BE2C (cell line): ENCODE measurements around the gene OLFM1.

Source experiments
- DNase-seq: peaks from one replicate; pipeline ENCODE4 v3.0.0-alpha.2; 2020
- H3K27me3 ChIP-seq: fragments of 250-450 bp; sonication (Bioruptor Pico); 2 replicates; pipeline ENCODE4 v1.5.1; 2020; ENCODE audit warnings: mild to moderate bottlenecking
- H3K36me3 ChIP-seq: fragments of 250-450 bp; sonication (Bioruptor Pico); 2 replicates; pipeline ENCODE4 v1.5.1; 2020; ENCODE audit warnings: mild to moderate bottlenecking
- H3K4me1 ChIP-seq: fragments of 250-450 bp; sonication (Bioruptor Pico); 2 replicates; pipeline ENCODE4 v1.5.1; 2020
- H3K4me3 ChIP-seq: 2 replicates; pipeline ENCODE4 v1.5.1; 2011; ENCODE audit warnings: low read depth, low read length
- H3K9me3 ChIP-seq: fragments of 250-450 bp; sonication (Bioruptor Pico); 2 replicates; pipeline ENCODE4 v1.5.1; 2020
- CTCF ChIP-seq: IDR thresholded peaks from 2 replicates; pipeline ENCODE4 v1.5.1; 2012; ENCODE audit warnings: mild to moderate bottlenecking, low read depth, low read length

OLFM1 gene

DNA sequence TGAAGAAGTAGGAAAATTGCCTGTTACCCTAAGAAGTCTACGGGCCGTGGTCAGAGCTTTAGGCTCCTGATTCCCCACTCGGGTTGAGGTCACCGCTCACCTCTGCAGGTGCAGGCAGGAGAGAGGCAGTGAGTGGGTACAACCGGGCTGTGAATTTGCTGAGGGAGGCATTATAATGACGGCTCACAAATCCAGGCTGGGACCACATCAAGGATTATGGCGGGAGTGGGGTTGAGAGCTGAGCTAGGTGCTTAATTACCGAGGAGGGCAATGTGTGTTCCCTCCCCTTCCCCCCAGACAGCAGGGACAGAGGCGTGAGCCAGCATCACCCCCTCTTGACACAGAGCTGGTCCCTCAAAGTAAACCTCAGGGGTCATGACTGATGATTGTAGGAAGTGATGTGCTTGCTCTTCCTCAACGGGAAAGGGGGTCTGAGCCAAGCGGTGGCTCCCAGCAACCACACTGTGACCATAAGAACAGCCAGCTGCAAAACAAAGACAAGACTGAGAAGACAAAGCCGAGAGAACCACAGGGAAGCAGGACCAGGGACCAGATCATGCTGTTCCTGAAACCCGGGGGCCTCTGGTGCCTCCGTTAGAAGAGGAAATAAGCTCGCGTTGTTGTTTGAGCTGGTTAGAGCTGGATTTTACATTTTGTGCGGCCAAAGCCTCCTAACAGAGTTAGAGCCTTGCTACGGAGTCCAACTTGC lies 77.7 kb downstream of the OLFM1 start:
- no peak overlapping the region for H3K4me3 ChIP-seq
- no peak for DNase-seq
- H3K4me1 ChIP-seq = peaks cover 48% of the 10 kb centered on the region
- H3K27me3 ChIP-seq = no peaks in the 10 kb centered on the region
- no peaks in the 10 kb centered on the region for H3K36me3 ChIP-seq
- no peaks in the 10 kb centered on the region for H3K9me3 ChIP-seq
- TF ChIP-seq CTCF = no peak

DNA sequence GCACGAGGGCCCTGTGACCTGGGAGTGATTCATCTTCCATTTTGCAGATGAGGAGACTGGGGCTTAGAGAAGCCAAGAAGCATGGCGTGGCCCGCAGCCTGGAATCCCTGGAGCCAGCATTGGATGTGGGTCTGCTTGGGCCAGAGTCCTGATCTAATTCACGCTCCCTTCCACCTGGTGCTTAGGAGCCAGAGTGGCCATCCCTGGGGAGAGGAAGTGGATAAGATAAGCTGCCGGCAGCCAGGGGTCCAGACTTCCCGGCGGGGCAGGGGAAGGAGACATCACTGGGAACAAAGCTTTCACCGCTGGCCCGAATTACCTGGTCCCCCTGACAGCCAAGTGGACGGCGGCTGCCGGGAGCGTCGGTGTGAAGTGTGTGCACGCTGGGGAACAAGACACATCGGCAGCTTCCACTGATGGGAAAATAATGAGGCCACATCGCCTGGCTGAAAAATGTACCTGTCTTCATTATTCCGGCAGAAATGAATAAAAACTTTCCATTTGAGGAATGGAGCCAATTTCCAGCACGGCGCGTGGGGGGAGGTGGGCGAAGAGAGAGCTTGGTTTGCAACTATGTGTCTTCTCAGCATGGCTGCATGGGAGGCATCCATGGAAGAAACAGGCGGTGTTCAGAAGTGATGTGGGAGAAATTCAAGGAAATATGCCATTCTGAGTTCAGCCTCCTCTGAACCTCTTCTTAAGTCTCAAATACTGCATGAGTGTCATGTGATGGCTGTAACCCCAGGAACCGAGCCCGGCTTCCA lies 78.5 kb downstream of the OLFM1 start:
- Histone ChIP-seq H3K9me3 (no peaks in the 10 kb centered on the region), H3K4me1 (peaks cover 41% of the 10 kb centered on the region), H3K27me3 (no peaks in the 10 kb centered on the region), H3K4me3 (no peak overlapping the region), H3K36me3 (no peaks in the 10 kb centered on the region)
- no peak for TF ChIP-seq CTCF
- peak; percentile 90 for DNase-seq

DNA sequence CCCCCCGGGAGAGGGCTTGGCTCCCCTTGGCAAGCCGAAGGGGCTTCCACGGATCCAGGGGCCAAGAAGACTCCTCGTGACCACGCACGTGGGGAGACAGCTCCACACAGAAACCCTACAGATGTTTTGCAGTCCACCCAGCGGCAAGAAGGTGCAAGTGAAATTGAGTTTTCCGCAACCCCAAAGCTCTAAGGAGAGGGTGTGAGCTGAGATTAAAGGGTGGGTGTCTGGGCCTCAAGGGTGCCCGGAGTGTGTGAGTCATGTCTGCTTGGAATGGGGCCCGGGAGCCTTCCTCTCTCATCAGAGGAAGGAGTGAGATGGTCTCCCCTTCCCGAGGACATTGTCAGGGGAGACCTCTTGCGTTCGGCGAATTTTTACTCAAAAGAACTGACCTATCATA lies 79.1 kb downstream of the OLFM1 start:
- no peak for TF ChIP-seq CTCF
- DNase-seq = no peak
- Histone ChIP-seq H3K4me1 (peaks cover 41% of the 10 kb centered on the region), H3K36me3 (no peaks in the 10 kb centered on the region), H3K9me3 (no peaks in the 10 kb centered on the region), H3K27me3 (no peaks in the 10 kb centered on the region), H3K4me3 (no peak overlapping the region)

DNA sequence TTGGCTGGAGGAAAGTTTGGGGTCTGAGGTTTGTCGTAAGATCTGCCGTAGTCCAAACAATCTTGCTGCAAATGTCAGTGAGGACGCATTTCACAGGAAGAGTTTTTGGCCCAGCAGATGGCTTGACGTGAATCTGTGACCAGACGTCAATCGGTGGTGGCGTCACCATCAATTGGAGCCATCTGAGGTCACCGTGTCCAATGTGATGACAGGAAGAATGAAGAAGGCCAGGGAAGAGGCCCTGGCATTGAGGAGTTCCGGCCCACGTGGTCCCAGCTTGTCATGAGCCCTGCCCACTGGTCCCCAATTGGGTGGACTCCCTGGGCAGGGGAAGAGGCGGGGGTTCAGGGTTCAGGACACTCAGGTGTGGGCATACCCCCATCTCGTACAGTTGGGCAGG lies 79.9 kb downstream of the OLFM1 start:
- DNase-seq = peak; percentile 64
- H3K27me3 ChIP-seq = no peaks in the 10 kb centered on the region
- H3K4me3 ChIP-seq = no peak overlapping the region
- TF ChIP-seq CTCF = no peak
- H3K9me3 ChIP-seq = no peaks in the 10 kb centered on the region
- H3K36me3 ChIP-seq = no peaks in the 10 kb centered on the region
- H3K4me1 ChIP-seq = peaks cover 41% of the 10 kb centered on the region

- DNase-seq = peak; percentile 61
- Histone ChIP-seq H3K9me3 (no peaks in the 10 kb centered on the region), H3K4me1 (peaks cover 41% of the 10 kb centered on the region), H3K27me3 (no peaks in the 10 kb centered on the region), H3K4me3 (no peak overlapping the region), H3K36me3 (no peaks in the 10 kb centered on the region)
- TF ChIP-seq CTCF = no peak
These were observed 80.6 kb downstream of the OLFM1 start for GRCh38 chr9:135167849-135168655.
